Measurements from ENCODE around the gene AGBL1.

Gene AGBL1

DNA sequence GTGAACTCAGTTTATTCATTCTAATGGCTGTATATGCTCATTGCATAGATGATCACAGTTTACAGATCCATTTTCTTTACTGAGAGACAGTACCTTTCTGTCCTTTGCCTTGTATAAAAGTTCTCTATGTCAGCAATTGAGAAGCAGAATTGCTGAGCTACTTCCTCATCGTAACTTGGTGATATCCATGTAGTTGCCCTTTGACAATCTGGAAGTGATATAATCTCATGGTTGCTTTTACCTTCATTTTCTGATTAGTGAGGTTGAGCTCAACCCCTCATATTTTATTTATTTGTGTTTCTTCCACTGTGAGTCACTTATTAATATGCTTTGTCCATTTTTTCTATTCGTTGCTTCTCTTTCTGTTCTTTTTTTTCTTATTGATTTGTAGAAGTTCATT, 696.5 kb downstream of the AGBL1 start:
- H3K27ac ChIP-seq (ENCODE audit: poor library complexity, severe bottlenecking) = no peak overlapping the region
- TF ChIP-seq, protein P1, sequence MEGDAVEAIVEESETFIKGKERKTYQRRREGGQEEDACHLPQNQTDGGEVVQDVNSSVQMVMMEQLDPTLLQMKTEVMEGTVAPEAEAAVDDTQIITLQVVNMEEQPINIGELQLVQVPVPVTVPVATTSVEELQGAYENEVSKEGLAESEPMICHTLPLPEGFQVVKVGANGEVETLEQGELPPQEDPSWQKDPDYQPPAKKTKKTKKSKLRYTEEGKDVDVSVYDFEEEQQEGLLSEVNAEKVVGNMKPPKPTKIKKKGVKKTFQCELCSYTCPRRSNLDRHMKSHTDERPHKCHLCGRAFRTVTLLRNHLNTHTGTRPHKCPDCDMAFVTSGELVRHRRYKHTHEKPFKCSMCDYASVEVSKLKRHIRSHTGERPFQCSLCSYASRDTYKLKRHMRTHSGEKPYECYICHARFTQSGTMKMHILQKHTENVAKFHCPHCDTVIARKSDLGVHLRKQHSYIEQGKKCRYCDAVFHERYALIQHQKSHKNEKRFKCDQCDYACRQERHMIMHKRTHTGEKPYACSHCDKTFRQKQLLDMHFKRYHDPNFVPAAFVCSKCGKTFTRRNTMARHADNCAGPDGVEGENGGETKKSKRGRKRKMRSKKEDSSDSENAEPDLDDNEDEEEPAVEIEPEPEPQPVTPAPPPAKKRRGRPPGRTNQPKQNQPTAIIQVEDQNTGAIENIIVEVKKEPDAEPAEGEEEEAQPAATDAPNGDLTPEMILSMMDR (IDR thresholded peaks at IDR 0.05; ENCODE audit: poor library complexity, severe bottlenecking) = no peak
- ATAC-seq (ENCODE audit: low read depth) = no peak
- no peak for DNase-seq (ENCODE audit: low spot score)
- H3K27me3 ChIP-seq (ENCODE audit: insufficient read depth, poor library complexity, severe bottlenecking) = no peaks in the 10 kb centered on the region
- H3K4me3 ChIP-seq (ENCODE audit: severe bottlenecking) = no peak overlapping the region
- no peaks in the 10 kb centered on the region for H3K4me1 ChIP-seq (ENCODE audit: insufficient read depth, poor library complexity, severe bottlenecking)
- no peaks in the 10 kb centered on the region for H3K9me3 ChIP-seq (ENCODE audit: severe bottlenecking)
- no peaks in the 10 kb centered on the region; the same call in 1 of the 2 replicates for H3K36me3 ChIP-seq (ENCODE audit: low read depth)

DNA sequence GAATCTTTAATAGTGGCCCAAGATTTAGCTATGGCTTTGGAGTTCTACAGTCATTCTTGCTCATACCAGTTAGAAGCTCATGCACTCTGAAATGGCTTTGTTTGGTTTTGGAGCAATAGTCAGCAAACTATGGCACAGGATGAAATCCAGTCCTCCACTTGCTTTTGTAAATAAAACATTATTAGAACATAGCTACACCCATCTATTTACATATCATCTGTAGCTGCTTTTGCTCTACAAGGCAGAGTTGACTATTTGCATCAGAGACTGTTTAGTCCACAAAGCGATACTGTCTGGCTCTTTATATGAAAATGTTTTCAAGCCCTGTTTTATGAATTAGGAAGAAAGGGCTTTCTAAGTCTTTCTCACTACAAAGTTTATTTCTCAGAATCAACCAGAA, 716.9 kb downstream of the AGBL1 start:
- TF ChIP-seq, protein P1 (IDR thresholded peaks at IDR 0.05; ENCODE audit: poor library complexity, severe bottlenecking) = no peak

DNA sequence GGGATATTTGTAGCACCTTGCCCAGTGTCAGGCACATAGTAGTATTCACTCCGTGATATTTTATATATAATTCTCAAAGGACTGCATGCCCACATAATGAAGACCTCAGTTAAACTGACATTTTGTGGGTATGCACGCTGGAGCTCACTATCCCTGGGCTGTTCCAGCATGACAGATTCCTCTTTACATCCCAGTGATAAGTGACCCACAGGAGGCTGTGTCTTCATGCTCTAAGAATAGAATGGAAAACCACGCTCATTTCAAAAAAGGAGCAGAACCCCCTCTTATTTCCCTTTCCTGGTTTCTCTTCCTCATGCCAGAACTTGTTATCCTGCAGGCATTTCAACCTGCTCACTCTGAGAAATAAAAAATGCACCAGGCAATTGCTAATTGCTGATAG, 717.5 kb downstream of the AGBL1 start:
- Histone ChIP-seq H3K27me3 (ENCODE audit: insufficient read depth, poor library complexity, severe bottlenecking) (peaks cover 16% of the 10 kb centered on the region), H3K4me3 (ENCODE audit: severe bottlenecking) (no peak overlapping the region), H3K36me3 (ENCODE audit: low read depth) (no peaks in the 10 kb centered on the region), H3K9me3 (ENCODE audit: severe bottlenecking) (no peaks in the 10 kb centered on the region), H3K27ac (ENCODE audit: poor library complexity, severe bottlenecking) (no peak overlapping the region), H3K4me1 (ENCODE audit: insufficient read depth, poor library complexity, severe bottlenecking) (no peaks in the 10 kb centered on the region)
- TF ChIP-seq, protein P1 (IDR thresholded peaks at IDR 0.05; ENCODE audit: poor library complexity, severe bottlenecking) = no peak
- DNase-seq (ENCODE audit: low spot score) (no peak), ATAC-seq (ENCODE audit: low read depth) (no peak)

More for the DNA sequence above, 716.9 kb downstream of the AGBL1 start:
- Histone ChIP-seq H3K27ac (ENCODE audit: poor library complexity, severe bottlenecking) (no peak overlapping the region), H3K4me1 (ENCODE audit: insufficient read depth, poor library complexity, severe bottlenecking) (no peaks in the 10 kb centered on the region), H3K36me3 (ENCODE audit: low read depth) (no peaks in the 10 kb centered on the region), H3K4me3 (ENCODE audit: severe bottlenecking) (no peak overlapping the region), H3K9me3 (ENCODE audit: severe bottlenecking) (no peaks in the 10 kb centered on the region), H3K27me3 (ENCODE audit: insufficient read depth, poor library complexity, severe bottlenecking) (peaks cover 16% of the 10 kb centered on the region)
- ATAC-seq (ENCODE audit: low read depth) = no peak
- no peak for DNase-seq (ENCODE audit: low spot score)

DNA sequence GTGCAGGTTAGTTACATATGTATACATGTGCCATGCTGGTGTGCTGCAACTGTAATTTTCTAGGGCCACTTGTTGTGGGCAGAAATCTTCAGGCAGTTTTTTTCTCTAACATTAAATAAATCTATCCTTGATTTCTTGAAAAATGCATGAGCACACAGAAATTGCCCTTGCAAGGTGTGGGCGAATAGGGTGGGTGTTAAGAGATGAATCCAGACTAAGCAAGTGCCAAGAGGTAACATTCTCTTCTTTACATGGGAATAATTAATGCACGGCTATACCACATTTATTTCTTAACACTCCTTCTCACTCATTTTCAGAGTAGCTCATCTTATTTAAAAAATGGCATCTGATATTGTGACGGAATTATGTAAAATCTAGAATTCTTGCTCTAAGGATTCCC, 719.6 kb downstream of the AGBL1 start:
- Histone ChIP-seq H3K27ac (ENCODE audit: poor library complexity, severe bottlenecking) (no peak overlapping the region), H3K4me3 (ENCODE audit: severe bottlenecking) (no peak overlapping the region), H3K36me3 (ENCODE audit: low read depth) (no peaks in the 10 kb centered on the region), H3K27me3 (ENCODE audit: insufficient read depth, poor library complexity, severe bottlenecking) (peaks cover 25% of the 10 kb centered on the region), H3K9me3 (ENCODE audit: severe bottlenecking) (no peaks in the 10 kb centered on the region), H3K4me1 (ENCODE audit: insufficient read depth, poor library complexity, severe bottlenecking) (no peaks in the 10 kb centered on the region)
- no peak for ATAC-seq (ENCODE audit: low read depth)
- TF ChIP-seq, protein P1 (IDR thresholded peaks at IDR 0.05; ENCODE audit: poor library complexity, severe bottlenecking) = no peak
- no peak for DNase-seq (ENCODE audit: low spot score)

DNA sequence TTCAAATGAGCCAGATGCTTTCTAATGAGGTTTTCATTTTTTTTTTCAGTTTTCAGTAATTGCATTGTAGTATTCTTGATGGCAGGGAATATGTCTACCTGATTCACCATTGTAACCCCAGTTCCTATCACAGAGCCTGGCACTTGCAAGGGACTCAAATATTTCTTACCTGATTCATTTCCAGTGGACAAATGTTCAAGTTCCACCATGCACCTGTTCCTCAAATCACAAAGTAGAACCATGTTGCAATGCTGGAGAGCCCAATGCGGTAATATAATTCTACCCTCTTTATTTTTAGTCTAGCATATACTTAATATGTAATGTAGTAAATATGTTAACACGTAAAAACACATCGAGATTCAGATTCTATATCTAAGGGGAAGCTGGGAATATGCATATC, 722.6 kb downstream of the AGBL1 start:
- ATAC-seq (ENCODE audit: low read depth) (no peak), DNase-seq (ENCODE audit: low spot score) (no peak)
- TF ChIP-seq, protein P1 (IDR thresholded peaks at IDR 0.05; ENCODE audit: poor library complexity, severe bottlenecking) = no peak
- Histone ChIP-seq H3K27ac (ENCODE audit: poor library complexity, severe bottlenecking) (no peak overlapping the region), H3K4me3 (ENCODE audit: severe bottlenecking) (no peak overlapping the region), H3K9me3 (ENCODE audit: severe bottlenecking) (no peaks in the 10 kb centered on the region), H3K36me3 (ENCODE audit: low read depth) (no peaks in the 10 kb centered on the region), H3K4me1 (ENCODE audit: insufficient read depth, poor library complexity, severe bottlenecking) (no peaks in the 10 kb centered on the region), H3K27me3 (ENCODE audit: insufficient read depth, poor library complexity, severe bottlenecking) (peaks cover 21% of the 10 kb centered on the region)
